HAP-1 (cell line): ENCODE data around the gene NTRK2.
A peak's percentile ranks its signal among the peaks of the same experiment; 100 is the strongest.

ENCODE experiments used
- DNase-seq, 2 experiments: peaks; one replicate each; pipeline ENCODE4 v3.0.0-alpha.2; 2016 to 2020; ENCODE audit warnings: low spot score in 2 of 2
- H3K27me3 ChIP-seq: fragments of 250-450 bp; sonication (Bioruptor Pico); 2 replicates; pipeline ENCODE4 v1.5.1; 2020; ENCODE audit warnings: low read depth, mild to moderate bottlenecking, moderate library complexity
- H3K36me3 ChIP-seq: fragments of 250-450 bp; sonication (Bioruptor Pico); replicated peaks from 2 replicates; pipeline ENCODE4 v1.5.1; 2020; ENCODE audit warnings: mild to moderate bottlenecking
- H3K4me1 ChIP-seq: fragments of 250-450 bp; sonication (Bioruptor Pico); 2 replicates; pipeline ENCODE4 v1.5.1; 2020; ENCODE audit warnings: mild to moderate bottlenecking
- H3K4me3 ChIP-seq: fragments of 250-450 bp; sonication (Bioruptor Pico); 2 replicates; pipeline ENCODE4 v1.5.1; 2020; ENCODE audit warnings: mild to moderate bottlenecking, moderate library complexity
- H3K9me3 ChIP-seq: fragments of 250-450 bp; sonication (Bioruptor Pico); 2 replicates; pipeline ENCODE4 v1.5.1; 2020; ENCODE audit warnings: mild to moderate bottlenecking, moderate library complexity
- in situ Hi-C: fragments of 300-500 bp; cut with MboI; formaldehyde crosslinking; loops from 3 replicates; pipeline ENCODE4 v1.14.3; 2020; ENCODE audit warnings: low sequenced_read_pairs, inconsistent platforms, mixed read lengths

Gene NTRK2

GRCh38 chr9:84850830-84851392 lies 181.4 kb downstream of the NTRK2 start:
- no peaks in the 10 kb centered on the region for H3K36me3 ChIP-seq
- DNase-seq = no peak
- H3K4me3 ChIP-seq = no peak overlapping the region
- H3K9me3 ChIP-seq = no peaks in the 10 kb centered on the region
- in situ Hi-C loops = no loop called here
- H3K27me3 ChIP-seq = no peaks in the 10 kb centered on the region
- H3K4me1 ChIP-seq = peaks cover 32% of the 10 kb centered on the region

- Histone ChIP-seq H3K9me3 (no peaks in the 10 kb centered on the region), H3K4me1 (peaks cover 24% of the 10 kb centered on the region), H3K27me3 (no peaks in the 10 kb centered on the region), H3K4me3 (no peak overlapping the region), H3K36me3 (no peaks in the 10 kb centered on the region)
- DNase-seq = peak; percentile 74 to 86
- in situ Hi-C loops = no loop called here
Observed at GRCh38 chr9:84851935-84852585, 182.5 kb downstream of the NTRK2 start.

GRCh38 chr9:84852617-84853301 lies 183.2 kb downstream of the NTRK2 start:
- Histone ChIP-seq H3K27me3 (no peaks in the 10 kb centered on the region), H3K36me3 (no peaks in the 10 kb centered on the region), H3K4me1 (peaks cover 19% of the 10 kb centered on the region), H3K4me3 (no peak overlapping the region), H3K9me3 (no peaks in the 10 kb centered on the region)
- no peak for DNase-seq
- in situ Hi-C loops = no loop called here

- no peaks in the 10 kb centered on the region for H3K9me3 ChIP-seq
- in situ Hi-C loops = no loop called here
- no peaks in the 10 kb centered on the region for H3K36me3 ChIP-seq
- H3K27me3 ChIP-seq = no peaks in the 10 kb centered on the region
- H3K4me3 ChIP-seq = no peak overlapping the region
- H3K4me1 ChIP-seq = peaks cover 11% of the 10 kb centered on the region
- DNase-seq = no peak
Observed at GRCh38 chr9:84856181-84856632, 186.7 kb downstream of the NTRK2 start.

GRCh38 chr9:84857211-84857610 lies 187.7 kb downstream of the NTRK2 start:
- DNase-seq = no peak
- no peaks in the 10 kb centered on the region for H3K9me3 ChIP-seq
- H3K4me1 ChIP-seq = peaks cover 2% of the 10 kb centered on the region
- no peak overlapping the region for H3K4me3 ChIP-seq
- in situ Hi-C loops = no loop called here
- H3K36me3 ChIP-seq = no peaks in the 10 kb centered on the region
- H3K27me3 ChIP-seq = no peaks in the 10 kb centered on the region

GRCh38 chr9:84858364-84858763 lies 188.8 kb downstream of the NTRK2 start:
- H3K4me1 ChIP-seq = peaks cover 6% of the 10 kb centered on the region

GRCh38 chr9:84860249-84861115 lies 191.0 kb downstream of the NTRK2 start:
- in situ Hi-C loops = no loop called here
- Histone ChIP-seq H3K9me3 (no peaks in the 10 kb centered on the region), H3K27me3 (no peaks in the 10 kb centered on the region), H3K36me3 (no peaks in the 10 kb centered on the region), H3K4me1 (peaks cover 6% of the 10 kb centered on the region), H3K4me3 (no peak overlapping the region)
- DNase-seq = no peak

More at GRCh38 chr9:84858364-84858763, 188.8 kb downstream of the NTRK2 start:
- H3K27me3 ChIP-seq = no peaks in the 10 kb centered on the region
- in situ Hi-C loops = no loop called here
- H3K4me3 ChIP-seq = no peak overlapping the region
- H3K36me3 ChIP-seq = no peaks in the 10 kb centered on the region
- no peaks in the 10 kb centered on the region for H3K9me3 ChIP-seq
- no peak for DNase-seq

GRCh38 chr9:84861455-84861854 lies 191.9 kb downstream of the NTRK2 start:
- Histone ChIP-seq H3K36me3 (no peaks in the 10 kb centered on the region), H3K27me3 (no peaks in the 10 kb centered on the region)
- in situ Hi-C loops = no loop called here

GRCh38 chr9:84862308-84862707 lies 192.8 kb downstream of the NTRK2 start:
- no peak for DNase-seq
- Histone ChIP-seq H3K36me3 (no peaks in the 10 kb centered on the region), H3K4me1 (peaks cover 6% of the 10 kb centered on the region), H3K9me3 (no peaks in the 10 kb centered on the region), H3K4me3 (no peak overlapping the region), H3K27me3 (no peaks in the 10 kb centered on the region)
- in situ Hi-C loops = no loop called here

More at GRCh38 chr9:84861455-84861854, 191.9 kb downstream of the NTRK2 start:
- no peaks in the 10 kb centered on the region for H3K9me3 ChIP-seq
- no peak for DNase-seq
- no peak overlapping the region for H3K4me3 ChIP-seq
- peaks cover 6% of the 10 kb centered on the region for H3K4me1 ChIP-seq

- no peaks in the 10 kb centered on the region for H3K36me3 ChIP-seq
- no peaks in the 10 kb centered on the region for H3K9me3 ChIP-seq
- no peaks in the 10 kb centered on the region for H3K27me3 ChIP-seq
- peaks cover 6% of the 10 kb centered on the region for H3K4me1 ChIP-seq
- no peak overlapping the region for H3K4me3 ChIP-seq
- in situ Hi-C loops = no loop called here
- peak; percentile 62 to 77 for DNase-seq
Observed at GRCh38 chr9:84862810-84863287, 193.3 kb downstream of the NTRK2 start.

GRCh38 chr9:84863372-84863771 lies 193.8 kb downstream of the NTRK2 start:
- H3K9me3 ChIP-seq = no peaks in the 10 kb centered on the region
- no peak overlapping the region for H3K4me3 ChIP-seq
- no peaks in the 10 kb centered on the region for H3K27me3 ChIP-seq
- peaks cover 6% of the 10 kb centered on the region for H3K4me1 ChIP-seq
- in situ Hi-C loops = no loop called here
- no peak for DNase-seq
- no peaks in the 10 kb centered on the region for H3K36me3 ChIP-seq

GRCh38 chr9:84866396-84867175 lies 197.1 kb downstream of the NTRK2 start:
- Histone ChIP-seq H3K4me1 (peaks cover 6% of the 10 kb centered on the region), H3K36me3 (no peaks in the 10 kb centered on the region), H3K27me3 (no peaks in the 10 kb centered on the region), H3K4me3 (no peak overlapping the region), H3K9me3 (no peaks in the 10 kb centered on the region)
- in situ Hi-C loops = no loop called here
- no peak for DNase-seq

- Histone ChIP-seq H3K9me3 (no peaks in the 10 kb centered on the region), H3K4me1 (peaks cover 6% of the 10 kb centered on the region)
Observed at GRCh38 chr9:84867186-84867585, 197.7 kb downstream of the NTRK2 start.

More at GRCh38 chr9:84867186-84867585, 197.7 kb downstream of the NTRK2 start:
- H3K36me3 ChIP-seq = no peaks in the 10 kb centered on the region
- H3K4me3 ChIP-seq = no peak overlapping the region
- in situ Hi-C loops = no loop called here
- H3K27me3 ChIP-seq = no peaks in the 10 kb centered on the region
- DNase-seq = no peak
